NCI-H748 (cell line): ENCODE data around the gene BIRC5.

Source experiments
- DNase-seq: peaks from one replicate; lab custom pipeline; 2025; ENCODE audit not compliant: unreplicated experiment; lab: John Stamatoyannopoulos, UW

BIRC5 gene

DNA sequence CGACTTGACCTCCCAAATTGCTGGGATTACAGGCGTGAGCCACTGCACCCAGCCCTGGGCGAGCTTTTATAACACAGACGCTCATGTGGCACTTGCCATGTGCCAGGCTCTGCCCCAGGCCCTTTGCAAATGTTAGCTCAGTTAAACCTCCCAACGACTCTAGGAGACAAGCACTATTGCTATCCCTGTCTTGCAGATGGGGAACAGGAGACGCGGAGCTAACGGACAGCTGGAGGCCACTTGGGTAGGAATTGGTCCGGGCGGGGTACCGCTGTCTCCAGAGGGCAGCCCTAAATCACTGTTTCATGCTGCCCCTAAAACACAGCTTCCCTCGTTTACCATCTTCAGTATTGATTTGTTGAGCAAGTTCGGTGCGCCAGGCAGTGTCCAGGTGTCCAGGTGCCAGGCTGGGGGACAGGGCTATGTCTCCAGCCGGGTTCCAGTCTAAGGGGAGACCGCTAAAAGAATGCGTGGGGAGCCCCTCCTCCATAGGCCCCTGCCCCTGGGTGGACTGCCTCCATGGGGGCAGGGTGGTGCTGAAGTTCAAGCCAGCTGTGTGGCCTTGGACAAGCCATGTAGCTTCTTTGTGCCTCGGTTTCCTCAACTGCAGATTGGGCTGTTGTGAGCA lies 41.1 kb downstream of the BIRC5 start:
- DNase-seq, result no peak

GRCh38 chr17:78255953-78256706 lies 42.1 kb downstream of the BIRC5 start:
- DNase-seq, result no peak

DNA sequence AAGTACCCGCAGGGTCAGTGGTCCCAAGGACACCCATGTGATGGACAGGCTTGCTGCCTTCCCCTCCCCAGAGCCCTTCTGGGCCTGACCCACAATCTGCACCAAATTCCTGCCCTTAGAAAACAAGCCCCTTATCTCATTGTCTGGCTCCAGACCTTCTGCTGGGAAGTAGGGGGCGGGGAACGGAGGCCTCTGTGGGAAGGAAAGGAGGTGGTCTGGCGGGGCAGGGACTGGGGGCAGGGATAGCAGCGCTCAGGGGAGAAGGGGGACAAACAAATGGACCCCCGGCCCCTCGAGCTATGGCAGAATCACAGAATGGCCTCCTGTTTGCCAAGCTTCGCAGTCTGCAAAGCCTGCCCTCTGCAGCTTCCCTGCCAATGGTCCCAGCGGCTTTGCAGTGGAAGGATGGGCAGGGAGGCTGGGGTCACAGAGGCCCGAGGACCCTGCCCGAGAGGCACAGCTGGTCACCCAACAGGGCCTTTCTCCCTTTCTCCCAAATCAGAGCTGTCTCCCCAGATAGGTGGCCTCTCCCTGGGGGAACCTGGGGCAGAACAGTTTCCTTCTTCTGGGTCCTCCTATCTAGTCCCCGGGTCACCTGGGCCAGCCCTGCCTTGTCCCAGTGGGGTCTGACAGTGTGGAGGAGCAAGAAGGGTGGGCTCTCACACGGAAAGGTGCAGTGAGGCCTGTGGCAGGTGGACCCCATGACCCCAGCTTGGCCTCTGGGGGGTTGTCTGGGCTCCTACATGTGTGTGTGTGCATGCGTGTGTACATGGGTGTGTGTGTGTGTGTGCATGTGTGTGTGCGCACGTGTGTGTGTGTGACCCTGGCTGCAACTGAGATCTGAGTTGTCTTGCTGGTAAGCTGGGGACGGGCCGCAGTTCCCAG lies 42.9 kb downstream of the BIRC5 start:
- DNase-seq, result no peak

GRCh38 chr17:78257810-78258322 lies 43.8 kb downstream of the BIRC5 start:
- no peak for DNase-seq

GRCh38 chr17:78258323-78259191 lies 44.5 kb downstream of the BIRC5 start:
- no peak for DNase-seq

DNA sequence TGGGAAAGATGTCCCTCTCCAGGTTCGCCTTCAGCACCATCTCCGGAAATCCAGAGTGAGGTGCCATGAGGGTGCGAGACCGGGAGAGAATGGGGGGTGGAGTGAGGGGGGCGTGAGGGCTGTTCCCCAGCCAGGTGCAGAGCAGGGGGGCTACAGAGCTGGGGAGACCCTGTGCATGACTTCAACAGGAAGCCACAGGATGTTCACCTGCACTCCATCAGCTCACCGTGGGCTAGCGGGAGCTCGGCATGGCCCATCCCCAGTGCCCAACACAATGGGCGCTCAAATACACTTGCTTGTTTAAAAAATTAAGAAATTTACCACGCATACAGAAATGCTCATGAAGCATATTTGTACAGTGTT lies 45.1 kb downstream of the BIRC5 start:
- no peak for DNase-seq

DNA sequence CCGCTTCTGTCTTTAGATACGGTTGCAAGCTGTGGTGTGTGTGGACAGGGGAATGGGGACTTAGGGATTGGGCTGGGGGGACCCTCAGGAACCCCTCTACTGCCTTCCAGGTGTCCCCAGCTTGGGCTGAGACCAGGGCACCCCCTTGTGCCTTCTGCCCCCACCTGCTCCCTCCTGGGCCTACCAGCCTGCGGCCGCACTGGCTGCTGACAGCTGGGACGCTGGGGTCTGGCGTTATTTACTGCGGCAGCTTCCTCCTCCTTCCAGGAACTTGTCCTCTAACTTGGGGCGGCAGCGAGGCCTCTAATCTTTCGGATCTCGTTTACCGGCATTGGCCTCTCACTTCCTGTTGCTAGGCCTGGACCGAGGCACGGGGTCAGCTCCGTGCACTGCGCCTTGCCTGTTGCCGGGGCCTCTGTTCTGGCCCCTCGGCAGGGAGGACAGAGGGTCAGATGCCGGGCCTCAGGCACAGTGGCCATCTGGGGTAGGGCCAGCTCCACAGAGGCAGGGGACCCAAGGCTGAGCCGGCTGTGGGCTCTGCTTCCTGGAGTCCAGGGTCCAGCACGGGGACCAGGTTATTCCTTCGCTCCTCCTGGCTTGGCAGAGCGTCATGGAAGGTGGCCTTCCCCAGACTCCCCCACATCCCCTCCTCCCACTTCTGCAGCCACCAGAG lies 49.1 kb downstream of the BIRC5 start:
- no peak for DNase-seq

DNA sequence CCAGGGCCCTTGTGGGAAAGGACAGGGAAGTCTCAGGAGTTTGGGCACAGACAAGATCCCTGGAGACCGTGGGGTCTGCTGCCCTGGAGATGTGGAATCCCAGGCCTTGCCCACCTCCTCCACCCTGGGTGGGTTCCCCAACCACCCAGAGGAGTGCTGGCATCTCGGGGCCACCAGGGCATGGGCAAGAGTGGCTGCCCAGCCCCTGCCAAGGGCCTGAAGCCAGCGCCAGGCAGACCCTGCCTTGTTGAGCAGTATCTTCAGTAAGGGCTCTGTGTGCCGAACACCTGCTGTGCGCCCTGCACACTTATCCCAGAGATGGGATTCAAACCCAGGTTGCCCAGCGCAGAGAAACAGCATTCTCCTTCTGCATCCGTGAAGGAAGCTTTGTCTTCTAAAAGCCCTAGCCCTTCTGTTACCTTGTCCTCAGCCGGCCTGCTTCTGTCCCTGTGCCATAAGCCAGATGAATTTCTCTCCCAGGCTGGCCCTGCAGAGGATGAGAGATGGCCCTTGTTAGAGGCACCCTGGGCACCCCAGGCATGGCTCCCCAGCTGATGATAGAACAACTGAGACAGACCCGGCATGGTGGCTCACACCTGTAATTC lies 49.8 kb downstream of the BIRC5 start:
- DNase-seq, result no peak

- DNase-seq, result no peak
Measured at GRCh38 chr17:78264590-78264989, 50.5 kb downstream of the BIRC5 start.

GRCh38 chr17:78265121-78265520 lies 51.1 kb downstream of the BIRC5 start:
- no peak for DNase-seq

GRCh38 chr17:78266231-78266631 lies 52.2 kb downstream of the BIRC5 start:
- no peak for DNase-seq

GRCh38 chr17:78266771-78267170 lies 52.7 kb downstream of the BIRC5 start:
- no peak for DNase-seq

DNA sequence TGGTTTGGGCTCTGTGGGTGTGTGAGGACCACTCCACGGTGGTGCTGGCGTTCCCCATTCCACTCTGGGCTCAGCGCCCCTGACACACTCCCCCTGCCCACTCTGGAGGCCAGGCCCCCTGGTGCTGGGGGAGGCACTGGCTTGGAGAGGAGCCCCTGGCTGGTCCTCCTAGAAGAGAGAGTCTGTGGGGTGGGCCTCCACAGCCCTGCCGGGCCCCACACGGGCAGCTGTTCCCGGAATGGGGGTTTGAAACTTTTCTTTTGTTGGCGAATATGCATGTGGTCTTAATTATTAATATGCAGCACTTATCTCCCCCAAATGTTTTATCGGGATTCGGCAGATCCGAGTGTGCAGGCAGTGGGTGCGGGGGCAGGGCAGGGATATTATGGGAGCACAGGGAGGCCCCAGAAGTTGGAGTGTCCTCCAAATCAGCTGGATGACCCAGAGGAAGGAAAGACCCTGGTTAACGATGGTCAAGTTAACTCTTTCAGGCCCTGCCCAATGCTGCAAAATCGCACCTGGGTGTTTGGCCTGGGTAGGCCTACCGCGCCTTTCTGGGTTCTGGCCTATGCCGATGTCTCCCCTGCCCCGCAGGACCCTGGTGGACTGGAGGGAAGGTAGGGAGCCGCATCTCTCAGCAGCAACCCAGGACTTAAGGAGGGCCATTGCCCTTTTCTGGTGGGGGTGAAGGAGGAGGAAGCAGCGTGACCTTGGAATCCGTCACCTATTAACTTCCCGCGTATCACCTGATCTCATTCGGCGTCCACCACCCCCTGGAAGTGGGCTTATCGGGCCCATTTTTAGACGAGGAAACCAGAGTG lies 53.4 kb downstream of the BIRC5 start:
- no peak for DNase-seq

DNA sequence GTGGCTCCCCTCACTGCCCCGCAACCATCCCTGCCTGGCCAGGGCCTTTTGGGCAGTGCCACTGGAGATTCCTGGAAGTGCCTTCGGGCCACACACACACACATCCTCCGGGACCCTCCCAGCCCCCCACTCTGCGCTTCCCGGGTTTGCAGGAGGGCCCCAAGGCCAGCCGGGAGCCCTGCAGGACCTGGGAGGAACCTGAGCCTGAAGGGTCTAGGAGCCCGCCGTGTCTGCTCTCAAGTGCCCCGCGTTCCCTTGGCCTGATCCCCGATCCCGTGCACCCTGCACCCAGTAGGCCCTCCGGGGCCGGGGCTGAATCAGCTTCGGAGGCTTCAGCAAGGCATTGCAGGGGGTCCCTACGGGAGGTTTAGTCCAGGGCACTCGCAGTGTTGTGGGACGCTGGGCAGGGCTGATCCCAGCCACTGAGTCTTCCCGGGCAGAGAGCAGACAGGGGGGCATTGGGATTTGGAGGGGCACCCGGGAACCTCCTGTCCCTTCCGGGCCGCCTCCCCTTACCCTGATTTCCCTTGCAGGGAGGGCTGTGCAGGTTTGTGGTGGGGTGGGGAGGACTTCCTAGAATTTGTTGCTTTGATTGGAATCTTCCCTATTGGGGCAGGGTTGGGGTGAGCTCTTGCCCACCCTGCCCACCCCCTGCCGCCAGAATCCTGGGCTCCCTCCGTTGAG lies 54.3 kb downstream of the BIRC5 start:
- no peak for DNase-seq

DNA sequence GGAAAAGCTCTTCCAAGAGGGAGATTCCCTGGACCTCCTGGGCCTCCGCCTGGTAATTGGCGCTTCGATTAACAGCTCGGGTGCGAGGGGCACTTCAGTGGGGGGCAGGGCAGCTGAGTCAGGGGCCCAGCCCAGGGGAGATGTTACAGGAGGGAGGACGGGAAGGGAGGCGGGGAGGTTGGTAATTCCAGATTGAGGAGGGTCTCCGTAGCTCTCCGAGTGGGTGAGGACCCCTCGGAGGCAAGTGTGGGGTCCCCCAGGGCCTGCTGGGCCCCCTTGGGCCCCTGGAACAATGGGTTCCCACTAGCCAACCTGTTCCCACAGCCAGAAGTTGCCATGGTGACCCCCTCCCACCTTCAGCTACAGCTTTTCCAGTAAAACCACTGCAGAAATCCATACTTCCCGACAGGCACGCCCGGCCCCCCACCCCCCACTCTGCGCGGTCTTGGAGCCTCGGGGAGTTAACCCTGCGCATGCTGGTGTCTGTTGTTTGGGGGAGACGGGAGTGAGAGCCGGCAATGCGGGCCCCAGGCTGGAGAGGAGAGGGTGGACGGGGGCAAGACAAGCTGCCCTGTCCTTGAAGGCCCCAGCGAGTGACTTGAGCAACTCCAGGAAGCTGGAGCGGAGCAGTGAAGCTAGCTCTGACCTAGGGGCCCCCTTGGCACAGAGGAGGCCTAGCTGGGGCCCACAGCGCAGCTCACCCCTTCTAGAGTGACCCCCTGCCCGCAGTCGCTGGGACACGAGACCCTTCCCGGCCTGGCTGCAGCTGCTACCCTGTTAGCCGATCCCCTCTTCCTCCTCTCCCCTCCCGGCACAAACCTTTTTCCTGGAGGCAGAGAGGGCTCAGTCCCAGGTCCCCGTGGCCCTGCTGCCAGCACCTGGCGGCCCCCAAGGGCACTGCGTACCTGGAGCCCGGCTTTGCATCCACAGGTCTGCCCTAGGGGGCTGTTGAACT lies 55.2 kb downstream of the BIRC5 start:
- DNase-seq, result no peak

DNA sequence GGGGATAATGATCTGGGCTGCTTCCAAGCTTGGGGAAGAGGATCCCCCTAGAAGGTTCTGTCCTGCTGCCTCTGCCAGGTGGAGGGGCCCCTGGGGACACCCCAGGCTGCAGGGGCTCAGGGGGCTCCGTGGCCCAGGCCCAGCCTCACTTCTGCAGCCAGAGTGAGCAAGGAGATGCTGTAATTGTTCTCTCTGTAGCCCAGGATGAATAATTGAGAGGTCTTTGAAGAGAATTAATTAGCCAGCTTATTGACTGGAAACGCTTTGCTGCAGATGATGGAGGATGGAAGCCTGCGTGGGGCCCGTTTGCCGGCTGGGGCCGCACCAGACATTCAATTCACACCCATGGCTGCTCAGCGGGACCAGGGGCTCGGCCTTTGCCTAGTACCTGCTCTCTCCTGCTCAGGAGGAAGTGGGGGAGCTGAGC lies 55.9 kb downstream of the BIRC5 start:
- no peak for DNase-seq
